Kidney epithelial cell (primary cell): ENCODE measurements around the gene TEX35. TPM values are rescaled to one million over a fixed set of nuclear protein-coding genes. Genes with fewer than 3 reads are reported as not detected.

Source experiments
- DNase-seq: peaks from one replicate; pipeline ENCODE4 v3.0.0-alpha.2; 2010; ENCODE audit warnings: low read depth
- H3K27me3 ChIP-seq: 2 replicates; pipeline ENCODE4 v1.6.0; 2011; ENCODE audit warnings: low read length; ENCODE audit not compliant: control insufficient read depth, insufficient read depth
- H3K36me3 ChIP-seq: 2 replicates; pipeline ENCODE4 v1.5.1; 2011; ENCODE audit warnings: low read length; ENCODE audit not compliant: control insufficient read depth, insufficient read depth
- H3K4me3 ChIP-seq: 2 replicates; pipeline ENCODE4 v1.5.1; 2011; ENCODE audit warnings: low read depth, mild to moderate bottlenecking, control low read depth, low read length
- total RNA-seq: library from RNA; depleted of rRNA; stranded (reverse); fragments of >200 nt; gene quantifications from 2 replicates; pipeline ENCODE4 v1.2.3, GENCODE V29; 2015
- TF ChIP-seq, protein P1 (sequence below): IDR thresholded peaks from 2 replicates; pipeline ENCODE4 v1.5.1; 2011; ENCODE audit warnings: mild to moderate bottlenecking, moderate library complexity, low read length, control low read depth, inconsistent platforms; ENCODE audit not compliant: insufficient read depth, poor library complexity, severe bottlenecking

Gene TEX35
- total RNA-seq, 1 donor from 2014 or later = not detected

DNA sequence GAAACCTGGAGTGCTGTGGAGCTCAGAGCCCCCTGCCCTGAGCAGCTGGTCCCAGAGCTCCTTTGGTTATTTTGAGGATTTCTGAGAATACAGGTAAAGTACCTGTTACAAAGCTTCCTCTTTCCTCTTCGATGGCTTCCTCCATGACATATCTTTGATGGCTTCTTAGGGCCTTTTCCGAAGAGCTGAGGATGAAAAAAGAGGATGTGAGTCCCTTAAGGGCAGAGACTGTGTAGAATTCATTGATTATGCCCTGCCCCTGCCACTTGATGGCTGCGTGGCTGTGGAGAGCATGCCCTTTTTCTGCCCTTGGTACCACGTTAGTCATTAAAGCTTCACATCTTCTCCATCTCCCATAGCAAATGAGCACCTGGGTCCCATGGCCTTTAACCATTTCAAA lies 14.2 kb downstream of the TEX35 start:
- Histone ChIP-seq H3K36me3 (no peaks in the 10 kb centered on the region), H3K4me3 (no peak overlapping the region), H3K27me3 (no peaks in the 10 kb centered on the region)
- DNase-seq = no peak
- TF ChIP-seq, protein P1, sequence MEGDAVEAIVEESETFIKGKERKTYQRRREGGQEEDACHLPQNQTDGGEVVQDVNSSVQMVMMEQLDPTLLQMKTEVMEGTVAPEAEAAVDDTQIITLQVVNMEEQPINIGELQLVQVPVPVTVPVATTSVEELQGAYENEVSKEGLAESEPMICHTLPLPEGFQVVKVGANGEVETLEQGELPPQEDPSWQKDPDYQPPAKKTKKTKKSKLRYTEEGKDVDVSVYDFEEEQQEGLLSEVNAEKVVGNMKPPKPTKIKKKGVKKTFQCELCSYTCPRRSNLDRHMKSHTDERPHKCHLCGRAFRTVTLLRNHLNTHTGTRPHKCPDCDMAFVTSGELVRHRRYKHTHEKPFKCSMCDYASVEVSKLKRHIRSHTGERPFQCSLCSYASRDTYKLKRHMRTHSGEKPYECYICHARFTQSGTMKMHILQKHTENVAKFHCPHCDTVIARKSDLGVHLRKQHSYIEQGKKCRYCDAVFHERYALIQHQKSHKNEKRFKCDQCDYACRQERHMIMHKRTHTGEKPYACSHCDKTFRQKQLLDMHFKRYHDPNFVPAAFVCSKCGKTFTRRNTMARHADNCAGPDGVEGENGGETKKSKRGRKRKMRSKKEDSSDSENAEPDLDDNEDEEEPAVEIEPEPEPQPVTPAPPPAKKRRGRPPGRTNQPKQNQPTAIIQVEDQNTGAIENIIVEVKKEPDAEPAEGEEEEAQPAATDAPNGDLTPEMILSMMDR = no peak

DNA sequence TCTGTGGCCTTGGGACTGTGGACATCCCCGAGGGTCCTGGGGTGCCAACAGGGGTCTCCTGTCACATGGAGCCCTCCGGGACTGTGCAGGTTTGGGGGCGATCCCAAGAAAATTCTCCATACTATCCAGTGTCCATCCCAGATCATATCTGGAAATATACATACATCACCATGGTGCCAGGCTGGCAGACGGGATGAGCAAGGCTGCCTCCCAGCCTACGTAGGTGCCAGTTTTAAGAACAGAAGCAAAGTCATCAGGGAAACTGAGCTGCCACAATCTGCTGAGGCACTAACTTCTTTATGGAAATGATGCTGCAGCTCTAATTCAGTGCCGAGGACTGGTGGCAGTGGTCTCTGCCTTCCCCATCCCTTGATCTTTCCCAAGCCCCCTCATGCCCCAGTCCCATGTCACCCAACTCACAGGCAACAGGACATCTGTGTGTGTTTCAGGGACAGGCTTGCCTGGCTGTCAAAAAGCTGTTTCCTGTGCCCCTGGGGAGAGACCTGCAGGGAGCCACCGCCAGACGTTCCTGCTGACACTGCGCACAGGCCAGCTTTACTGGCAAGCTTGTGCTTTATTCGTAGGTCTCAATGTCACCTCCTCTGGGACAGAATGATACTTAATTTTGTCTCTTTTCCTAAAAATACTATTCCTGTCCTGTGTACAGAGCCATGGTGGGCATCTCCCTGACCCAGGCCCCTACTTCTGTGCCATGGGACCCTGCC lies 15.5 kb downstream of the TEX35 start:
- no peak overlapping the region for H3K4me3 ChIP-seq
- no peaks in the 10 kb centered on the region for H3K36me3 ChIP-seq
- TF ChIP-seq, protein P1 = no peak
- H3K27me3 ChIP-seq = no peaks in the 10 kb centered on the region
- DNase-seq = no peak

DNA sequence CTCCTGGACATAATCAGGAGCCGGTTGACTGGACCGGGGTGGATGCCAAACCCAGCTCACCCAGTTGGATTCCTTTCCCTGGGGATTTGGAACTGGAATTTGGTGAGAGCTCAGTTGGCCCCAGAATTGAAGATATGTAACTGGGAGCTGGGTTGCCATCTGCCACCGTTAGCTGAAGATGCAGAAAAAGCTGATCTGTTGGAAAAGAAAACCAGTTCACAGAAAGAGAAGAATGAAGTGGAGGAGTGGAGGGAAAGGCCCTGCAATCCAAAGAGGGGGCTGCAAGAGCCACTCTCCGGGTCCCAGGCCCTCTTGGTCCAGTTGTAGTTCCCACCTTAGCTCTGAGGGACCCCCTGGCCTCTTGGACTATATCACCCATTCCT lies 16.0 kb downstream of the TEX35 start:
- Histone ChIP-seq H3K4me3 (no peak overlapping the region), H3K36me3 (no peaks in the 10 kb centered on the region), H3K27me3 (no peaks in the 10 kb centered on the region)
- DNase-seq = no peak
- TF ChIP-seq, protein P1 = no peak

DNA sequence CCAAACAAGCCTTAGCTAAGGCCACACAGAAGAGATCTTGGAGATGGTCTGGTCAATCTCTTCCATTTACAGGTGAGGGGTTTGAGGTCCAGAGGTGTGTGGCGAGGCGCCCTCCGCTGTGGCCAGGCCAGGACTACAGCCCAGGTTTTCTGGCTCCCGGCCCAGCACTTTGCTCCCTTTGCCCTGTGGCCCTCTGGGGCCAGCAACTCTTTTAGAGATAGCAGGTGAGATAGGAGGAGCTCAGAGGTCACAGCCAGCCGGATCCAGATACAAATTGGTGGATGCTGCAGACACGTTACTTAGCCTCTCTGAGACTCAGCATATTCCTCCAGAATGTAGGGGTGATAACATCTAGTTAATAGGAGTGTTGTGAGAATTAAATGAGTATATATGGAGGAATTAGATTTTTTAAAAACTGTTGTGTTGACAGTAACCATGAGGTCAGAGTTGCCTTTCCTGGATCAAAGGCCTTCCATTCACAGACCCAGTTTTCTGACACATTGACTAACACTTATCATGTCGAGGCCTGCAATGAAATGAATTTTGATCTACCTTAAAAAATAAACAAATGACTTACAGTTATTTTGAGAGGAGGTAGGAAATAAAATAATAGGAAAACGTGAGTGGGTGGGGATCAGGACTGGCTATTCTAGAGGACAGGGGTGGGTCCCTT lies 16.6 kb downstream of the TEX35 start:
- Histone ChIP-seq H3K4me3 (no peak overlapping the region), H3K27me3 (no peaks in the 10 kb centered on the region), H3K36me3 (no peaks in the 10 kb centered on the region)
- TF ChIP-seq, protein P1 = no peak
- no peak for DNase-seq

DNA sequence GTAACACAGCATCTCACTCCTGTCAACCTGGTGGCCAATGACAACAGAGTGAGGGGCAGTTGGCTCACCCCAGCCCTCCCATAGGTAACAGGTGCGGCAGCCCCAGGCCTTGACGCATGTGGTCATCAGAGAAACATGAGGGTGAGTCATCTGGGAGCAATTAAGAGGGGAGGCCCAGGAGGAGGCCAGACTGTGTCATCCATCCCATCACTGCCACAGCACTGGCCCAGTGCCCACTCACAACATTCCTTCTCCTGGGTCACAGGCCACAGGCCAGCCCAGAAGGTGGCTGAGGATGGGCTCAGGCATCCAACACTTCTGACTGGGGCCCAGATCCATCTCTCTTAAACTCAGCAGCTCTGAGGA lies 17.1 kb downstream of the TEX35 start:
- H3K4me3 ChIP-seq = no peak overlapping the region
- H3K27me3 ChIP-seq = no peaks in the 10 kb centered on the region
- no peaks in the 10 kb centered on the region for H3K36me3 ChIP-seq
- DNase-seq = peak; percentile 79
- TF ChIP-seq, protein P1 = no peak
